Hepatocyte (in vitro differentiated cells): ENCODE results near the gene XYLT1. TPM values are rescaled to one million over a fixed set of nuclear protein-coding genes. Genes with fewer than 3 reads are reported as not detected.

ENCODE experiments used
- DNase-seq: peaks from one replicate; pipeline ENCODE4 v3.0.0-alpha.2; 2016; ENCODE audit warnings: low spot score
- H2AFZ ChIP-seq: fragments of 200-600 bp; sonication (generic); 2 replicates; pipeline ENCODE4 v1.6.0; 2016; ENCODE audit warnings: antibody characterized with exemption, mild to moderate bottlenecking
- H3K27ac ChIP-seq: fragments of 200-600 bp; sonication (generic); 2 replicates; pipeline ENCODE4 v1.5.1; 2016; ENCODE audit warnings: mild to moderate bottlenecking
- H3K27me3 ChIP-seq: fragments of 200-600 bp; sonication (generic); 2 replicates; pipeline ENCODE4 v1.6.1; 2016
- H3K36me3 ChIP-seq: fragments of 200-600 bp; sonication (generic); replicated peaks from 2 replicates; pipeline ENCODE4 v1.5.1; 2016; ENCODE audit warnings: low read depth; ENCODE audit not compliant: insufficient read depth
- H3K4me1 ChIP-seq: fragments of 200-600 bp; sonication (generic); 2 replicates; pipeline ENCODE4 v1.5.1; 2016; ENCODE audit warnings: mild to moderate bottlenecking, moderate library complexity; ENCODE audit not compliant: insufficient read depth
- H3K4me2 ChIP-seq: fragments of 200-600 bp; sonication (generic); 2 replicates; pipeline ENCODE4 v1.6.0; 2016
- H3K4me3 ChIP-seq: fragments of 200-600 bp; sonication (generic); 2 replicates; pipeline ENCODE4 v1.5.1; 2016; ENCODE audit warnings: mild to moderate bottlenecking
- H3K79me2 ChIP-seq: fragments of 200-600 bp; sonication (generic); 2 replicates; pipeline ENCODE4 v1.6.0; 2017; ENCODE audit warnings: mild to moderate bottlenecking
- H3K9me2 ChIP-seq: fragments of 200-600 bp; sonication (generic); replicated peaks from 2 replicates; pipeline ENCODE4 v1.6.0; 2017; ENCODE audit warnings: mild to moderate bottlenecking; ENCODE audit not compliant: insufficient read depth
- H3K9me3 ChIP-seq: fragments of 200-600 bp; sonication (generic); 2 replicates; pipeline ENCODE4 v1.5.1; 2016; ENCODE audit warnings: low read depth, mild to moderate bottlenecking
- H4K20me1 ChIP-seq: fragments of 200-600 bp; sonication (generic); 2 replicates; pipeline ENCODE4 v1.6.0; 2016; ENCODE audit warnings: mild to moderate bottlenecking; ENCODE audit not compliant: insufficient read depth, poor library complexity, severe bottlenecking
- EZH2 ChIP-seq: fragments of 200-600 bp; sonication (generic); IDR thresholded peaks from 2 replicates; pipeline ENCODE4 v1.6.1; 2016; ENCODE audit warnings: antibody characterized with exemption, mild to moderate bottlenecking, borderline replicate concordance
- EZH2phosphoT487 ChIP-seq: fragments of 200-600 bp; sonication (generic); IDR thresholded peaks from one replicate; pipeline ENCODE4 v1.6.1; 2018; ENCODE audit warnings: antibody characterized with exemption, mild to moderate bottlenecking, low read depth, moderate library complexity; ENCODE audit not compliant: unreplicated experiment, severe bottlenecking
- WGBS: methylation state at CpG from one replicate; pipeline ENCODE4 v1.1.6; 2016; ENCODE audit warnings: low lambda C conversion rate; ENCODE audit errors: missing lambda C conversion rate; 5-methylcytosine and 5-hydroxymethylcytosine counted together
- polyA plus RNA-seq: library from polyadenylated mRNA; unstranded; fragments of >200 nt; fragmentation: Nextera tagmentation; extraction: Ambion mirVana; gene quantifications from 2 replicates; pipeline ENCODE4 v1.2.1, GENCODE V29; 2016
- total RNA-seq: library from RNA; depleted of rRNA; stranded (reverse); fragments of >200 nt; gene quantifications from 2 replicates; pipeline ENCODE4 v1.2.3, GENCODE V29; 2014
- TF ChIP-seq, protein P1 (sequence below): fragments of 200-600 bp; sonication (generic); IDR thresholded peaks from 2 replicates; pipeline ENCODE4 v1.5.1; 2016; ENCODE audit warnings: antibody characterized with exemption, mild to moderate bottlenecking; ENCODE audit not compliant: poor library complexity

XYLT1 gene
- total and polyA plus RNA-seq, 2 experiments from 2014 or later: 6.9 to 13.7 TPM

DNA sequence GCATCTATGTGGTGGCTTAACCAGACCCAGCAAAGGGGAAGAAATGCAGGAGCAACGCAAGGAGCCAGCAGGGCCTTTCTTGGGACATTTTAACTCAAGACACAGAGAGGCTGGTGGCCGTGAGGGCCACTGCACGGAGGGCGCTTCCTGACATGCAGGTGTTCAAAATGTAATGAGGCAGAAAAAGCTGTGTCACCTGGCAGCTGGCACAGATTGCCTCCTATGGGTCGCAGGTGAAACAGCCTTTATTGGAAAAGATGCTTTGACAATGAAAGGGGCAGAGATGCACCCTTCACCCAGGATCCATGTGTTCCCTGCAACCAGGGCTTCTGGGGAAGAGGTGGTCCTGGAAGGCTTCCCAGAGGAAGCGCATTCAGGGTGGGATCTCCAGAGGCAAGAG lies 219.3 kb downstream of the XYLT1 start:
- H3K79me2 ChIP-seq: peaks cover 2% of the 10 kb centered on the region
- peaks cover 9% of the 10 kb centered on the region for H4K20me1 ChIP-seq
- 96% methylated on average over 6 of the region's 6 CpGs for WGBS

DNA sequence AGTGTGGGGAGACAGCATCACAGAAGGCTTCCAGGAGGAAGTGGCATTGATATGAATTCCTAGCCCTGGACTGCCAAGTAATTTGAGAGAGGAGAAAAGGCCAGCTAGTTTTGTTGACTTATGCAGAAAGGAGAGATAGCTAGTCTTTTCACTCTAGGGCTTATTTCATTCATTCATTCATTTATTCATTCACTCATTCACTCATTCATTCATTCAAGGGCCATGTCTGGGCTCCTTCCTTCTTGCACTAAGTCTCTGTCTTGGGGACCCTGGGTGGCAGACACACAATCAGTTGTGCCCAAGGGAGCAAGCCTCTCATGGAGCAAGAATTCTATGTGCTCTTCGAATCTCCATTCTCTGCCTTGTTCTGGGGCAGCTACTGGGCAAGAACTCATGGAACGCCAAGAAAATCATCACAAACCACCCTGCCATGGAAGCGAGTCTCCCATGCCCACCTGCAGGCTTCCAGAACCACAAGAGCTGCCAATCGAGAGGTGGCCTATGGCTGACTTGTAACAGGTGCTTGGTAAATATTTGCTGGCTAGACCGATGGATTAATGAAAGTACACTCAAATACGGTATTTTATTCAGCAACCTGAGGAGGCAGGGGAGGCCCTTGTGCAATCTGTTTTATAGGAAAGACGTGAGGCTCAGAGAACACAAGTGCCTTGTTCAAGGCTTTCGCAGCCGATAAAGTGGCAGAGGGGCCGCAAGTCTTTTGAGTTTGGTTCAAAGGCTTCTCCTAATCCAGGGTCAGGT lies 223.6 kb downstream of the XYLT1 start:
- H3K9me2 ChIP-seq: no peaks in the 10 kb centered on the region
- no peaks in the 10 kb centered on the region for H3K4me1 ChIP-seq
- no peak for DNase-seq
- no peak overlapping the region for H3K4me3 ChIP-seq
- WGBS: 80% methylated on average over 10 of the region's 10 CpGs
- no peaks in the 10 kb centered on the region for H3K27me3 ChIP-seq
- H4K20me1 ChIP-seq: peaks cover 7% of the 10 kb centered on the region
- no peak overlapping the region for H3K4me2 ChIP-seq
- H3K27ac ChIP-seq: no peak overlapping the region
- no peaks in the 10 kb centered on the region for H3K79me2 ChIP-seq
- H3K36me3 ChIP-seq: no peaks in the 10 kb centered on the region
- no peaks in the 10 kb centered on the region for H3K9me3 ChIP-seq
- no peak for TF ChIP-seq EZH2
- no peak for TF ChIP-seq EZH2phosphoT487
- TF ChIP-seq, protein P1, sequence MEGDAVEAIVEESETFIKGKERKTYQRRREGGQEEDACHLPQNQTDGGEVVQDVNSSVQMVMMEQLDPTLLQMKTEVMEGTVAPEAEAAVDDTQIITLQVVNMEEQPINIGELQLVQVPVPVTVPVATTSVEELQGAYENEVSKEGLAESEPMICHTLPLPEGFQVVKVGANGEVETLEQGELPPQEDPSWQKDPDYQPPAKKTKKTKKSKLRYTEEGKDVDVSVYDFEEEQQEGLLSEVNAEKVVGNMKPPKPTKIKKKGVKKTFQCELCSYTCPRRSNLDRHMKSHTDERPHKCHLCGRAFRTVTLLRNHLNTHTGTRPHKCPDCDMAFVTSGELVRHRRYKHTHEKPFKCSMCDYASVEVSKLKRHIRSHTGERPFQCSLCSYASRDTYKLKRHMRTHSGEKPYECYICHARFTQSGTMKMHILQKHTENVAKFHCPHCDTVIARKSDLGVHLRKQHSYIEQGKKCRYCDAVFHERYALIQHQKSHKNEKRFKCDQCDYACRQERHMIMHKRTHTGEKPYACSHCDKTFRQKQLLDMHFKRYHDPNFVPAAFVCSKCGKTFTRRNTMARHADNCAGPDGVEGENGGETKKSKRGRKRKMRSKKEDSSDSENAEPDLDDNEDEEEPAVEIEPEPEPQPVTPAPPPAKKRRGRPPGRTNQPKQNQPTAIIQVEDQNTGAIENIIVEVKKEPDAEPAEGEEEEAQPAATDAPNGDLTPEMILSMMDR: no peak
- H2AFZ ChIP-seq: no peak overlapping the region

More for the DNA sequence above, 219.3 kb downstream of the XYLT1 start:
- DNase-seq: no peak
- H3K27ac ChIP-seq: no peak overlapping the region
- TF ChIP-seq EZH2: no peak
- no peak for TF ChIP-seq EZH2phosphoT487
- TF ChIP-seq, protein P1: no peak
- H3K27me3 ChIP-seq: no peaks in the 10 kb centered on the region
- H3K9me3 ChIP-seq: no peaks in the 10 kb centered on the region
- H2AFZ ChIP-seq: no peak overlapping the region
- H3K9me2 ChIP-seq: no peaks in the 10 kb centered on the region
- no peak overlapping the region for H3K4me2 ChIP-seq
- H3K36me3 ChIP-seq: no peaks in the 10 kb centered on the region
- H3K4me1 ChIP-seq: no peaks in the 10 kb centered on the region
- no peak overlapping the region for H3K4me3 ChIP-seq

DNA sequence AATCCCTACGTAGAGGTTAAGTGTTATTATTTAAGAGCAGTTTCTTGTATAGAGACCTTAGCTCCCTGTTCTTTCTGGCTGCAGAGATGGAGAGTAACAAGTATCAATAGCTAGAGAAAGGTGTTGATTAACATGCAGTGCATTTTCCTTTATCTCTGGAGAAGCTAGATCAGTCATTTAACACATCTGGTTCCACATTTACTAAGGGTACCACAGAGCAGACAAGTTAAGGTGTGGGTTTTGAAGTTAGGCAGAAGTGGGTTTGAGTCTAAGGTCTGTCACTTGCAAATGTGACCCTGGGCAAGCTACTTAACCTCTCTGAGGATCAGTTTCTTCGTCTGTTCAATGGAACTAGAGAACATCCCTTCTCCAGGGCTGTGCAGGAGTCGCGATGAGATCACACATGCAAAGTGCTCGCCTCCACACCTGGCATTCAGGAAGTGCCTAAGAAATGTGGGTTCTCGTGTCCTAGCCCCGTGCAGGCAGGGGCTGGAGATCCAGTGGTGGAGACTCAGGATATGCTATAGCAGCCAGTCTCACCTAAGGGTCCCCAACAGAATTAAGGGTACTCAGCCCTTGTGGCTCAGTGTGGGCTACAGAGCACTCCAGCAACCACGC lies 224.4 kb downstream of the XYLT1 start:
- Histone ChIP-seq H3K27me3 (no peaks in the 10 kb centered on the region), H3K4me3 (no peak overlapping the region), H3K9me2 (no peaks in the 10 kb centered on the region), H3K4me2 (no peak overlapping the region), H3K36me3 (no peaks in the 10 kb centered on the region), H3K27ac (no peak overlapping the region), H4K20me1 (peaks cover 7% of the 10 kb centered on the region), H3K79me2 (no peaks in the 10 kb centered on the region), H3K9me3 (no peaks in the 10 kb centered on the region), H2AFZ (no peak overlapping the region), H3K4me1 (no peaks in the 10 kb centered on the region)
- TF ChIP-seq EZH2phosphoT487 (no peak), EZH2 (no peak)
- TF ChIP-seq, protein P1: no peak
- WGBS: 83% methylated on average over 8 of the region's 8 CpGs
- DNase-seq: no peak
